ENCODE results near the gene PILRA. TPM values are rescaled to one million over a fixed set of nuclear protein-coding genes. Genes with fewer than 3 reads are reported as not detected.
"Not testable (repeated sequence)": the region's sequence is repeated elsewhere in the genome, so short reads cannot be mapped to it uniquely, and the experiment has no call there.

PILRA gene
- total RNA-seq = 1 to 10 TPM in 2 of 3 donors, under 1 TPM in 1; 0.38 to 6.6 (median 1.1) TPM

GRCh38 chr7:100373261-100373831 lies at the start of gene PILRA:
Gene PILRA, plus strand, starts transcription at chr7:100373487. Its CDS starts 170 bp downstream, at chr7:100373657.
- DNase-seq = no peak

GRCh38 chr7:100324194-100324593 lies 49.1 kb upstream of the PILRA start:
- not testable (repeated sequence) for H3K4me1 Mint-ChIP-seq (ENCODE audit: low read depth); H3K4me3 Mint-ChIP-seq; H3K27me3 Mint-ChIP-seq (ENCODE audit: low read depth); H3K9me3 Mint-ChIP-seq; DNase-seq; ATAC-seq
- H3K36me3 Mint-ChIP-seq (ENCODE audit: insufficient read depth) = peaks cover 26% of the 10 kb centered on the region

More at GRCh38 chr7:100373261-100373831, at the start of gene PILRA:
- Mint-ChIP-seq H3K4me3 (no peak within 1 kb of the TSS), H3K9me3 (no peaks in the 10 kb centered on the region), H3K27me3 (ENCODE audit: low read depth) (no peaks in the 10 kb centered on the region), H3K4me1 (ENCODE audit: low read depth) (peaks cover 17% of the 10 kb centered on the region), H3K36me3 (ENCODE audit: insufficient read depth) (no peaks in the 10 kb centered on the region)
- ATAC-seq = no peak

GRCh38 chr7:100325671-100326070 lies 47.6 kb upstream of the PILRA start:
- H3K4me1 Mint-ChIP-seq (ENCODE audit: low read depth); DNase-seq; H3K4me3 Mint-ChIP-seq; H3K27me3 Mint-ChIP-seq (ENCODE audit: low read depth); ATAC-seq; H3K9me3 Mint-ChIP-seq: not testable (repeated sequence)
- peaks cover 21% of the 10 kb centered on the region for H3K36me3 Mint-ChIP-seq (ENCODE audit: insufficient read depth)

- DNase-seq; H3K9me3 Mint-ChIP-seq; H3K4me3 Mint-ChIP-seq; H3K4me1 Mint-ChIP-seq (ENCODE audit: low read depth); H3K27me3 Mint-ChIP-seq (ENCODE audit: low read depth); ATAC-seq: not testable (repeated sequence)
- peaks cover 20% of the 10 kb centered on the region for H3K36me3 Mint-ChIP-seq (ENCODE audit: insufficient read depth)
These were observed 46.4 kb upstream of the PILRA start for GRCh38 chr7:100326914-100327313.

- DNase-seq (peak; percentile 75), ATAC-seq (peak; percentile 92 to 94)
- H3K27me3 Mint-ChIP-seq (ENCODE audit: low read depth); H3K9me3 Mint-ChIP-seq: not testable (repeated sequence)
- Mint-ChIP-seq H3K36me3 (ENCODE audit: insufficient read depth) (peaks cover 13% of the 10 kb centered on the region), H3K4me1 (ENCODE audit: low read depth) (peaks cover 21% of the 10 kb centered on the region), H3K4me3 (peak overlapping the region; percentile 92)
These were observed 37.5 kb upstream of the PILRA start for GRCh38 chr7:100335566-100336466.

- not testable (repeated sequence) for H3K27me3 Mint-ChIP-seq (ENCODE audit: low read depth); DNase-seq; H3K9me3 Mint-ChIP-seq; ATAC-seq
- Mint-ChIP-seq H3K36me3 (ENCODE audit: insufficient read depth) (peaks cover 27% of the 10 kb centered on the region), H3K4me3 (peak overlapping the region; percentile 69), H3K4me1 (ENCODE audit: low read depth) (peaks cover 33% of the 10 kb centered on the region)
These were observed 35.1 kb upstream of the PILRA start for GRCh38 chr7:100338083-100338696.

GRCh38 chr7:100341286-100341685 lies 32.0 kb upstream of the PILRA start:
- ATAC-seq; H3K27me3 Mint-ChIP-seq (ENCODE audit: low read depth); H3K4me3 Mint-ChIP-seq; DNase-seq; H3K9me3 Mint-ChIP-seq: not testable (repeated sequence)
- Mint-ChIP-seq H3K4me1 (ENCODE audit: low read depth) (peaks cover 45% of the 10 kb centered on the region), H3K36me3 (ENCODE audit: insufficient read depth) (peaks cover 30% of the 10 kb centered on the region)

- peaks cover 41% of the 10 kb centered on the region for H3K4me1 Mint-ChIP-seq (ENCODE audit: low read depth)
- H3K27me3 Mint-ChIP-seq (ENCODE audit: low read depth) = peaks cover 1% of the 10 kb centered on the region
- H3K9me3 Mint-ChIP-seq = no peaks in the 10 kb centered on the region
- H3K4me3 Mint-ChIP-seq = no peak overlapping the region
- no peak for ATAC-seq
- peaks cover 39% of the 10 kb centered on the region for H3K36me3 Mint-ChIP-seq (ENCODE audit: insufficient read depth)
- no peak for DNase-seq
These were observed 30.5 kb upstream of the PILRA start for GRCh38 chr7:100342765-100343164.

GRCh38 chr7:100344124-100344559 lies 29.1 kb upstream of the PILRA start:
- not testable (repeated sequence) for DNase-seq; ATAC-seq; H3K27me3 Mint-ChIP-seq (ENCODE audit: low read depth); H3K9me3 Mint-ChIP-seq
- Mint-ChIP-seq H3K4me3 (peak overlapping the region; percentile 58), H3K4me1 (ENCODE audit: low read depth) (peaks cover 34% of the 10 kb centered on the region), H3K36me3 (ENCODE audit: insufficient read depth) (peaks cover 42% of the 10 kb centered on the region)

- not testable (repeated sequence) for H3K9me3 Mint-ChIP-seq
- Mint-ChIP-seq H3K4me1 (ENCODE audit: low read depth) (peaks cover 34% of the 10 kb centered on the region), H3K36me3 (ENCODE audit: insufficient read depth) (peaks cover 42% of the 10 kb centered on the region)
These were observed 28.6 kb upstream of the PILRA start for GRCh38 chr7:100344560-100345287.

GRCh38 chr7:100345288-100345672 lies 28.0 kb upstream of the PILRA start:
- peaks cover 43% of the 10 kb centered on the region for H3K36me3 Mint-ChIP-seq (ENCODE audit: insufficient read depth)
- not testable (repeated sequence) for H3K27me3 Mint-ChIP-seq (ENCODE audit: low read depth); H3K9me3 Mint-ChIP-seq; H3K4me3 Mint-ChIP-seq
- DNase-seq (peak; percentile 51), ATAC-seq (peak; percentile 36 to 56)
- peaks cover 35% of the 10 kb centered on the region for H3K4me1 Mint-ChIP-seq (ENCODE audit: low read depth)

More at GRCh38 chr7:100344560-100345287, 28.6 kb upstream of the PILRA start:
- not testable (repeated sequence) for H3K27me3 Mint-ChIP-seq (ENCODE audit: low read depth)
- DNase-seq = peak; percentile 71
- peak; percentile 86 for ATAC-seq
- H3K4me3 Mint-ChIP-seq = peak overlapping the region; percentile 58

GRCh38 chr7:100346921-100347320 lies 26.4 kb upstream of the PILRA start:
- peaks cover 42% of the 10 kb centered on the region for H3K36me3 Mint-ChIP-seq (ENCODE audit: insufficient read depth)
- H3K27me3 Mint-ChIP-seq (ENCODE audit: low read depth) = peaks cover 1% of the 10 kb centered on the region
- DNase-seq (no peak), ATAC-seq (no peak)
- no peaks in the 10 kb centered on the region for H3K9me3 Mint-ChIP-seq
- H3K4me1 Mint-ChIP-seq (ENCODE audit: low read depth) = peaks cover 35% of the 10 kb centered on the region
- no peak overlapping the region for H3K4me3 Mint-ChIP-seq

- peaks cover 36% of the 10 kb centered on the region for H3K4me1 Mint-ChIP-seq (ENCODE audit: low read depth)
These were observed 24.5 kb upstream of the PILRA start for GRCh38 chr7:100348805-100349204.

GRCh38 chr7:100349757-100350156 lies 23.5 kb upstream of the PILRA start:
- ATAC-seq (no peak), DNase-seq (no peak)
- Mint-ChIP-seq H3K4me1 (ENCODE audit: low read depth) (peaks cover 29% of the 10 kb centered on the region), H3K27me3 (ENCODE audit: low read depth) (peaks cover under 1% of the 10 kb centered on the region), H3K4me3 (no peak overlapping the region), H3K9me3 (no peaks in the 10 kb centered on the region), H3K36me3 (ENCODE audit: insufficient read depth) (peaks cover 37% of the 10 kb centered on the region)

More at GRCh38 chr7:100348805-100349204, 24.5 kb upstream of the PILRA start:
- no peak for DNase-seq
- ATAC-seq = no peak
- no peak overlapping the region for H3K4me3 Mint-ChIP-seq
- peaks cover 37% of the 10 kb centered on the region for H3K36me3 Mint-ChIP-seq (ENCODE audit: insufficient read depth)
- peaks cover 1% of the 10 kb centered on the region for H3K27me3 Mint-ChIP-seq (ENCODE audit: low read depth)
- H3K9me3 Mint-ChIP-seq = no peaks in the 10 kb centered on the region

All from activated T-cell treated with anti-CD3 and anti-CD28 coated beads, Interleukin-2, amount 50 U/mL, for 4 hours (primary cell).